CD4-positive, alpha-beta T cell (primary cell): ENCODE measurements around the gene MAP3K14. TPM values are rescaled to one million over a fixed set of nuclear protein-coding genes. Genes with fewer than 3 reads are reported as not detected.
A peak's percentile ranks its signal among the peaks of the same experiment; 100 is the strongest.

Source experiments
- ATAC-seq: fragments of 200-7000 bp; cut with Tn5 transposase; one replicate; pipeline ENCODE4 v1.10.0; 2022; ENCODE audit warnings: mild to moderate bottlenecking; ENCODE audit not compliant: poor library complexity
- CTCF ChIA-PET: fragments of 350-600 bp; sonication (Branson Sonifier 250); formaldehyde crosslinking; loops from one replicate; lab custom pipeline; 2021; ENCODE audit warnings: antibody characterized with exemption, inconsistent platforms; lab: Charles Lee
- POLR2A ChIA-PET: fragments of 350-600 bp; sonication (Branson Sonifier 250); formaldehyde crosslinking; loops from one replicate; lab custom pipeline; 2021; ENCODE audit warnings: antibody characterized with exemption, inconsistent platforms; lab: Charles Lee
- DNase-seq, 14 experiments: peaks; one replicate each; pipeline ENCODE4 v3.0.0-alpha.2; 2013 to 2020; ENCODE audit warnings: mixed read lengths in 2 of 14
- H3K27ac ChIP-seq, 2 donors: one replicate each; pipeline versions ENCODE4 v1.5.1 to v1.7.0; 2013; ENCODE audit warnings: low read length in 2 of 2, low read depth in 1 of 2, mild to moderate bottlenecking in 1 of 2
- H3K27me3 ChIP-seq, 2 experiments: 1 replicate in 1 of 2; 2 replicates in 1 of 2; pipeline versions ENCODE4 v1.6.1 to v1.7.0; 2013; ENCODE audit warnings: low read length in 2 of 2, control low read depth in 1 of 2, mild to moderate bottlenecking in 1 of 2, moderate library complexity in 1 of 2; ENCODE audit not compliant: insufficient read depth in 2 of 2, control insufficient read depth in 1 of 2
- H3K36me3 ChIP-seq: one replicate; pipeline ENCODE4 v1.6.1; 2013; ENCODE audit warnings: low read length, control low read depth; ENCODE audit not compliant: insufficient read depth
- H3K4me1 ChIP-seq: one replicate; pipeline ENCODE4 v1.6.1; 2013; ENCODE audit warnings: low read length, control low read depth; ENCODE audit not compliant: insufficient read depth
- H3K4me3 ChIP-seq: one replicate; pipeline ENCODE4 v1.5.1; 2013; ENCODE audit warnings: mild to moderate bottlenecking, low read length, moderate library complexity
- H3K9me3 ChIP-seq, 2 experiments: 1 replicate in 1 of 2; 2 replicates in 1 of 2; pipeline versions ENCODE4 v1.6.1 to v1.7.0; 2013; ENCODE audit warnings: low read length in 2 of 2, mild to moderate bottlenecking in 2 of 2, control low read depth in 1 of 2, moderate library complexity in 1 of 2; ENCODE audit not compliant: control insufficient read depth in 1 of 2, insufficient read depth in 1 of 2
- H3K27ac Mint-ChIP-seq: one replicate; pipeline ENCODE4 v1.8.0; 2020; ENCODE audit warnings: mixed read lengths
- H3K27me3 Mint-ChIP-seq: one replicate; pipeline ENCODE4 v1.8.0; 2021; ENCODE audit warnings: mixed read lengths
- H3K36me3 Mint-ChIP-seq: one replicate; pipeline ENCODE4 v1.8.0; 2021; ENCODE audit warnings: low read depth, mixed read lengths
- H3K4me1 Mint-ChIP-seq: one replicate; pipeline ENCODE4 v1.8.0; 2021; ENCODE audit warnings: low read depth, mixed read lengths
- H3K4me3 Mint-ChIP-seq: one replicate; pipeline ENCODE4 v1.8.0; 2020; ENCODE audit warnings: mild to moderate bottlenecking, mixed read lengths
- H3K9me3 Mint-ChIP-seq: one replicate; pipeline ENCODE4 v1.8.0; 2020; ENCODE audit warnings: mixed read lengths
- intact Hi-C, 2 experiments: fragments of 100-400 bp; cut with DNase I in 1 of 2; cut with micrococcal nuclease in 1 of 2; formaldehyde crosslinking; loops; one replicate each; pipeline versions ENCODE4 v1.15.1 to v1.9.0; 2023 to 2025; cut with DNase I, micrococcal nuclease
- total RNA-seq, 174 experiments: library from RNA in 2 of 174; stranded (reverse) in 2 of 174; gene quantifications; one replicate each; pipeline ENCODE4 v1.2.3 and lab custom pipeline; 2021 to 2026
- TF ChIP-seq, protein P1 (sequence below): fragments of 200-600 bp; IDR thresholded peaks from one replicate; pipeline ENCODE4 v1.8.0; 2022; ENCODE audit warnings: antibody characterized with exemption, mild to moderate bottlenecking

Gene MAP3K14
- total RNA-seq, 2 experiments from 2014 or later, result 41.4 to 46.5 TPM

GRCh38 chr17:45294506-45294905 is 22.3 kb downstream of the MAP3K14 start:
- DNase-seq (no peak), ATAC-seq (no peak)
- Histone ChIP-seq H3K9me3 (no peaks in the 10 kb centered on the region), H3K36me3 (peaks cover 49% of the 10 kb centered on the region), H3K4me1 (peaks cover 62% of the 10 kb centered on the region), H3K27ac (no peak overlapping the region), H3K4me3 (no peak overlapping the region), H3K27me3 (no peaks in the 10 kb centered on the region)
- TF ChIP-seq, protein P1, sequence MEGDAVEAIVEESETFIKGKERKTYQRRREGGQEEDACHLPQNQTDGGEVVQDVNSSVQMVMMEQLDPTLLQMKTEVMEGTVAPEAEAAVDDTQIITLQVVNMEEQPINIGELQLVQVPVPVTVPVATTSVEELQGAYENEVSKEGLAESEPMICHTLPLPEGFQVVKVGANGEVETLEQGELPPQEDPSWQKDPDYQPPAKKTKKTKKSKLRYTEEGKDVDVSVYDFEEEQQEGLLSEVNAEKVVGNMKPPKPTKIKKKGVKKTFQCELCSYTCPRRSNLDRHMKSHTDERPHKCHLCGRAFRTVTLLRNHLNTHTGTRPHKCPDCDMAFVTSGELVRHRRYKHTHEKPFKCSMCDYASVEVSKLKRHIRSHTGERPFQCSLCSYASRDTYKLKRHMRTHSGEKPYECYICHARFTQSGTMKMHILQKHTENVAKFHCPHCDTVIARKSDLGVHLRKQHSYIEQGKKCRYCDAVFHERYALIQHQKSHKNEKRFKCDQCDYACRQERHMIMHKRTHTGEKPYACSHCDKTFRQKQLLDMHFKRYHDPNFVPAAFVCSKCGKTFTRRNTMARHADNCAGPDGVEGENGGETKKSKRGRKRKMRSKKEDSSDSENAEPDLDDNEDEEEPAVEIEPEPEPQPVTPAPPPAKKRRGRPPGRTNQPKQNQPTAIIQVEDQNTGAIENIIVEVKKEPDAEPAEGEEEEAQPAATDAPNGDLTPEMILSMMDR, result no peak
- Mint-ChIP-seq H3K27ac (peak overlapping the region; percentile 75), H3K4me3 (no peak overlapping the region), H3K4me1 (peaks cover 73% of the 10 kb centered on the region), H3K9me3 (no peaks in the 10 kb centered on the region), H3K27me3 (no peaks in the 10 kb centered on the region), H3K36me3 (peaks cover 56% of the 10 kb centered on the region)
- intact Hi-C loops, result no loop called here
- CTCF ChIA-PET, result interaction anchor here (0.5 to 3.0 kb wide), 4 partner anchors 17 to 159 kb away, joined by 3 to 12 read pairs (median 5); partner anchors contain the start of genes ACBD4 and MAP3K14
- POLR2A ChIA-PET, result interaction anchor here (1.2 to 1.5 kb wide), 2 partner anchors 20 to 23 kb away, joined by 3 to 5 read pairs; partner anchors contain the start of gene MAP3K14

DNA sequence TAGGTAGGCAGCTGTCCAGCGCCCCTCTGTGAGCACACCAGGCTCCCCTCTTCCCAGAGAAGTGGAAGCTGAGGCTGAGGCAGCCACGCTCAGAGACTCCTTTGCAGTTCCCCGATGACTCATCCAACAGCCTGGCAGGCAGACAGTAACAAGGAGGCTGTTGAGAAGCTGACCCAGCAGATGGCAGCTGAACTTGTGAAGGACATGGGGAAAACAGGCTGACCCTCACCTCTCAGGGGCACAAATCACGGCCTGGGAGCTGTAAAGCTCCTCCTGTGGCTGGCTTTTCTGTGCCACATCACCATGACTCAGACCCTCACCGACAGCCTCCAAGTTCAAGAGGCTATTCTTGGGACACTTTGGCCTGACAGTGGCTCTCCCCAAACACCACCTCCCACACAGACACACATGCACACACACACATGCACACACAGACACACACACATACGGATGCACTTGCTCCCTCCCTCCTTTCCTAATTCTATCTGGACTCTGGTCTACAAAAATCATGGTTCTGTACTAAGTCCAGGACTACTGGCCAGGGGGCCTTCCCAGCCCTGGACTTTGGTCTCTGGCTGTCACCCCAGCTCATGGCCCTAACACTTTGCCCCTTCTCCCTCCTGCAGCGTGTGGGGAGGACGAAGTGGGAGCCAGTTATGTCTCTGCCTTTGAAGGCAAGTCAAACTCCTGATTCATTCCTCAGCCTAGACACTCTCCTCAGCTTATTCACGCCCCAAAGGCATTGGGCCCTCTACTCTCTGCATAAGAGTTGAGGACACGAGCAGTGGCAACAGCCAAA is 23.2 kb downstream of the MAP3K14 start:
- peaks cover 53% of the 10 kb centered on the region for H3K4me1 ChIP-seq

DNA sequence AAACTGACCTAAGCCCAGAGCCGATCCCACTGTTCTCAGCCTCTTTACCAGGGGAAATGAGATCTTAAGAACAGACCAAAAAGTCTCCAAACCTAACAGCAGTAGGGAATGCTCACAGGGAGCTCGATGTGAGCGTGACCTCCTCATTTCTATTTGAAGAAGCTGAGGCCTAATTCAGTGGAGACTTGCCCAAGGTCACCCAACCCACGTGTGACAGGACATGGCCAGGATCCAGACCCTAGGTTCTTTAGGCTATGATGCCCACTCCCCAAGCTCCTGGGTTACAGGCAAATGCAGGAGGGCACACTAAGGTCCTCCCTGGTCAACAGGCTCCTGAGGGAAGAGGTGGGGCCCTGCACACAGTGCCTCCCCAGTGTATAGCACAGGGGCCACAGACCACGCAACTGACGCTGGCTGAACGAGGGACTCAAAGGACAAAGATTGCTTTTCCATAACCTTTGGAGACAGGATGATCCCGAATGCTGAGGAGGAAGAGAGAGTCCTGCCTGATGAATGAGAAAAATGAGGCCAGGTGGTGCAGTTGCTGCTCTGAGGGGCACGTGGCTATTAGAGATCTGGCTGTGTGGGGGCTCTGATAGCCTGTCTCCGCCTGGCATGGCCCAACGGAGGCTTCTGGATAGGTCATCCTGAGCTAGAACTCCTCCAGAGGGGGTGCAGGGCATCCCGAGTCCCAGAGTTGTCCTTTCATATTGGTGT is 24.0 kb downstream of the MAP3K14 start:
- peak overlapping the region; percentile 75 for H3K27ac Mint-ChIP-seq
- Histone ChIP-seq H3K9me3 (no peaks in the 10 kb centered on the region), H3K4me1 (peaks cover 49% of the 10 kb centered on the region), H3K27ac (no peak overlapping the region), H3K4me3 (no peak overlapping the region), H3K36me3 (peaks cover 53% of the 10 kb centered on the region), H3K27me3 (no peaks in the 10 kb centered on the region)
- intact Hi-C loops, result no loop called here
- DNase-seq, result no peak
- POLR2A ChIA-PET, result interaction anchor here (1.7 kb wide), 1 partner anchor 18 kb away, joined by 4 read pairs; no protein-coding TSS in a partner anchor
- no peaks in the 10 kb centered on the region for H3K9me3 Mint-ChIP-seq
- CTCF ChIA-PET, result interaction anchor here (1.0 to 1.7 kb wide), 3 partner anchors 15 to 92 kb away, joined by 4 to 6 read pairs (median 5); no protein-coding TSS in a partner anchor
- peaks cover 57% of the 10 kb centered on the region for H3K4me1 Mint-ChIP-seq
- H3K27me3 Mint-ChIP-seq, result no peaks in the 10 kb centered on the region
- H3K4me3 Mint-ChIP-seq, result no peak overlapping the region
- no peak for ATAC-seq
- peaks cover 56% of the 10 kb centered on the region for H3K36me3 Mint-ChIP-seq
- TF ChIP-seq, protein P1, result no peak

More for the DNA sequence above, 23.2 kb downstream of the MAP3K14 start:
- Histone ChIP-seq H3K27ac (no peak overlapping the region), H3K4me3 (no peak overlapping the region), H3K27me3 (no peaks in the 10 kb centered on the region), H3K36me3 (peaks cover 53% of the 10 kb centered on the region), H3K9me3 (no peaks in the 10 kb centered on the region)
- CTCF ChIA-PET, result interaction anchor here (1.0 to 3.0 kb wide), 4 partner anchors 16 to 92 kb away, joined by 4 to 12 read pairs (median 6); partner anchors contain the start of gene MAP3K14
- POLR2A ChIA-PET, result interaction anchor here (1.5 to 1.7 kb wide), 2 partner anchors 17 to 21 kb away, joined by 3 to 4 read pairs; no protein-coding TSS in a partner anchor
- intact Hi-C loops, result no loop called here
- ATAC-seq (no peak), DNase-seq (peak in 3 of 14 experiments; percentile 44 to 65 (median 56))
- Mint-ChIP-seq H3K4me1 (peaks cover 65% of the 10 kb centered on the region), H3K36me3 (peaks cover 57% of the 10 kb centered on the region), H3K9me3 (no peaks in the 10 kb centered on the region), H3K27me3 (no peaks in the 10 kb centered on the region), H3K4me3 (no peak overlapping the region), H3K27ac (peak overlapping the region; percentile 75)
- TF ChIP-seq, protein P1, result no peak
